ENCODE data around the gene KCNIP3.

KCNIP3 gene

GRCh38 chr2:95312543-95313201 is 15.5 kb downstream of the KCNIP3 start:
- no peak overlapping the region for H3K4me3 ChIP-seq (ENCODE audit: low read length)
- TF ChIP-seq, protein P1, sequence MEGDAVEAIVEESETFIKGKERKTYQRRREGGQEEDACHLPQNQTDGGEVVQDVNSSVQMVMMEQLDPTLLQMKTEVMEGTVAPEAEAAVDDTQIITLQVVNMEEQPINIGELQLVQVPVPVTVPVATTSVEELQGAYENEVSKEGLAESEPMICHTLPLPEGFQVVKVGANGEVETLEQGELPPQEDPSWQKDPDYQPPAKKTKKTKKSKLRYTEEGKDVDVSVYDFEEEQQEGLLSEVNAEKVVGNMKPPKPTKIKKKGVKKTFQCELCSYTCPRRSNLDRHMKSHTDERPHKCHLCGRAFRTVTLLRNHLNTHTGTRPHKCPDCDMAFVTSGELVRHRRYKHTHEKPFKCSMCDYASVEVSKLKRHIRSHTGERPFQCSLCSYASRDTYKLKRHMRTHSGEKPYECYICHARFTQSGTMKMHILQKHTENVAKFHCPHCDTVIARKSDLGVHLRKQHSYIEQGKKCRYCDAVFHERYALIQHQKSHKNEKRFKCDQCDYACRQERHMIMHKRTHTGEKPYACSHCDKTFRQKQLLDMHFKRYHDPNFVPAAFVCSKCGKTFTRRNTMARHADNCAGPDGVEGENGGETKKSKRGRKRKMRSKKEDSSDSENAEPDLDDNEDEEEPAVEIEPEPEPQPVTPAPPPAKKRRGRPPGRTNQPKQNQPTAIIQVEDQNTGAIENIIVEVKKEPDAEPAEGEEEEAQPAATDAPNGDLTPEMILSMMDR (IDR thresholded peaks at IDR 0.05; ENCODE audit: insufficient read depth, low read depth, low read length, missing control alignments) = no peak
- no peak for DNase-seq (ENCODE audit: low read depth)

- DNase-seq (ENCODE audit: low read depth) = peak; percentile 31
- H3K4me3 ChIP-seq (ENCODE audit: low read length) = no peak overlapping the region
- TF ChIP-seq, protein P1 (IDR thresholded peaks at IDR 0.05; ENCODE audit: insufficient read depth, low read depth, low read length, missing control alignments) = no peak
These were observed 16.4 kb downstream of the KCNIP3 start for GRCh38 chr2:95313296-95314131.

DNA sequence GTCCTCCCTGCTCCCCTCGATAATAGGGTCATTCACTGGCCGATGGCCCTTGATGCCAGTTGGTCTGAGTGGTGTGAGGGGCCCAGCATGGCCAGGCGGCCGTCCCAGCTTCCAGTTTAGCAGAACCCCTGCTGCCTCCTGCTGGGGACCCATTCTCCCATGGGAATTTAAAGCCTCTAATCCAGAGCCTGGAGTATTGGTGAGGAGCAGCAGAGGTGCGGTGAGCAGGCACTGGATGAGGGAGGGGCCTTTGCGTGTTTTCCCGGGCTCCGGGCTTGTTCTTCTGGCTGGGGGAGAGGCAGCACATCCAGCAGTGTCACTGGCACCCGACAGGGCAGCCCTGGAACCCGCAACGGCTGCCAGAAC is 17.4 kb downstream of the KCNIP3 start:
- no peak for DNase-seq (ENCODE audit: low read depth)
- TF ChIP-seq, protein P1 (IDR thresholded peaks at IDR 0.05; ENCODE audit: insufficient read depth, low read depth, low read length, missing control alignments) = no peak
- H3K4me3 ChIP-seq (ENCODE audit: low read length) = no peak overlapping the region

- peak; percentile 52 for DNase-seq (ENCODE audit: low read depth)
- TF ChIP-seq, protein P1 (IDR thresholded peaks at IDR 0.05; ENCODE audit: insufficient read depth, low read depth, low read length, missing control alignments) = peak; percentile 84
- H3K4me3 ChIP-seq (ENCODE audit: low read length) = no peak overlapping the region
These were observed 17.9 kb downstream of the KCNIP3 start for GRCh38 chr2:95314964-95315611.

DNA sequence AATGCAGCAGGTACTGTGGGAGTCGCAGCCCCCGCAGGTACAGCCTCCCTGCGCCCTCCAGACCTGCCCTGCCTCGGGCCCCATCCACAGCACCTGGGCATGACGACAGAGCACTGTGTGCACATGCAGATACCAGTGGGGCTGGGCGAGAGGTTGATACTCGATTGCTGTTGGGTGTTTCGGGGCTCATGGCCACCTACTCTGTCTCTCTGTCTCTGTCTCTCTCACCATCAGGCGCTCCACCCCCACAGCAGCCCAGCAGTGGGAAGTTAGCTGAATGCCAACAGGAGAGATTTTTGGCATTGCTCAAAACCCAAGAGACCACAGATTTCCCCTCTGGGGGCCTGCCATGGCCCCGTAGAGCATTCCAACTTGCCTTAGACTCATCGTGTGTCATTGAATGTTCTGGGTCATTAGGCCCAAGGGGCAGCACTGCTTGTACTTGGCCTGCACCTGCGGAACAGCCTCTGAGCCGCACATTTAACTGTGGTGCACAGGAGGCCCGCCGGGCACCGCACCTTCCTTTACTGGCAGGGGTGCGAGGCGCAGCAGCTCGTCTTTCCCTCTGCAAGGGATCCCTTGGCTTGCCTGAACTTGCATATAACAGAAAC is 18.8 kb downstream of the KCNIP3 start:
- DNase-seq (ENCODE audit: low read depth) = peak; percentile 62
- no peak overlapping the region for H3K4me3 ChIP-seq (ENCODE audit: low read length)
- TF ChIP-seq, protein P1 (IDR thresholded peaks at IDR 0.05; ENCODE audit: insufficient read depth, low read depth, low read length, missing control alignments) = no peak

DNA sequence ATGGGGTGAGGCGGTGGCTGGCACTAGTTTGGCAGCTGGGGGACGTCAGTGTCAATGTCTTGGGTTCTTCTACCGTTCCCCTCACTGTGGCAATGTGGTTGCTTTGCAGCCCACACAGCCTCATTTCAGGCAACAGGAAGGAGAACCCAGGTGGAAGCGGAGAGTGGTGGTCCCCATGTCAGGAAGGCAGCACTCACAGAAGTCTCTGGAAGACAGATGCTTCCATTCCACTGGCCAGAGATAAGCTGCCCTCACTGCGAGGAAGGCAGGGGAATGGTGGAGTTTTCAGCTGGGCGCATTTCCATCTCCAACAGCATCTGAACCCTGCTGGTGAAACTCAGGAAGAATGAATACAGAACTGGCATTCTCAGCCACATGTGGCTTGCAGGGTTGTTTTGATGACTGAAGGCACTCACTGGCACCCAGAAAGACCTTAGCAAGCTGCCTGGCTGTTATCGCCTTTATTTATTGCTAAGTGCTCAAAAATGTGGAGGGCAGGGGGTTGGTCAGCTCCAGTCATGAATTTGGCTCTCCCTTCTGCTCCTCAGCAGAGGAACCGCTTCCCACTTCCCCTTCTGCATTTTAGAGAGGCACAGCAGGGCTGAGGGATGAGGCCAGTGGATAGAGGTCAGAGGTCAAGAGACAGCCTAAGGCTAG is 19.4 kb downstream of the KCNIP3 start:
- TF ChIP-seq, protein P1 (IDR thresholded peaks at IDR 0.05; ENCODE audit: insufficient read depth, low read depth, low read length, missing control alignments) = no peak
- DNase-seq (ENCODE audit: low read depth) = no peak
- H3K4me3 ChIP-seq (ENCODE audit: low read length) = no peak overlapping the region

Data from epithelial cell of esophagus (primary cell).